Fibroblast of skin of right quadriceps (primary cell): ENCODE measurements around the gene FAM20B.
"Not testable (repeated sequence)": the region's sequence is repeated elsewhere in the genome, so short reads cannot be mapped to it uniquely, and the experiment has no call there.

Experiments
- DNase-seq: peaks from one replicate; pipeline ENCODE4 v3.0.0-alpha.2; 2013

FAM20B gene

DNA sequence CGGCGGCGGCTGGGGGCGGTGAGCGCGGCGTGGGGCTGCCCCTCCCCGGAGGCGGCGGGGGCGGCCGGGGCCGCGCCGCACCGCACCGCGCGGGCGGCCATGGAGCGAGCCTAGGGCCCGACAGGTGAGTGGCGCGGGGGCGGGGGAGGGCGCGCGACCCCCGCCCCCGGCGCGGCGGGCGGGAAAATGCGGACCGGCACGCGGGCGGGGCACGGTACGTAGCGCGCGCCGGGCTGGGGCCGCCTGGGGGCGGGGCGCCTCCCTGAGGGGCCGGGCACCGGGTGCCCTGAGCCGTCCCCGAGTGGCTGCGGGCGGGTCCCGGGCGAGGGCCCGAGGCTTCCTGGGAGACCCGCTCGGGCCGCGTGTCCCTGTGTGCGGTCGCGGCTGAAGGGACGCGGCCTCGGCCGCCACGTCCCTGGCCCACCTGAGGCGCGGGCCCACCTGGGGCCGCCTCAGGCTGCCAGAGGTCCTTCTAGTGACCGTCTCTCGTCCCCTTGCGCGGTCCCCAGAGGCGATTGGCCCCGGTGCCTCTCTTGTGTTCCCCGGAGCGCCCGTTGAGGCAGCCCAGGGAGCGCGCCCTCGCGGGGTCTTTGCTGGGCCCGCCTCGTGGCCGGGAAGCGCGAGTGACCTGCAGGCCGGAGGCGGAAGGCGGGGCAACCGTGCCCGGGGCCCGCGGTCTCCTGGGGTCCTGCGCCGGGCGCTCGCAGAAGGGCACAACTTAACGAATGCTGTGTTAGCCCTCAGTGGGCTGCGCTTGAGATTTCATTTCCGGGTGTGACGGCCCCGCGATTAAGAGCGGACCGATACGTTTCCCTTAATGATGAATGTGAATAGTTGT lies 500 bp downstream of the FAM20B start:
- DNase-seq = no peak

GRCh38 chr1:179026813-179027669 lies 1.3 kb downstream of the FAM20B start:
- DNase-seq = no peak

DNA sequence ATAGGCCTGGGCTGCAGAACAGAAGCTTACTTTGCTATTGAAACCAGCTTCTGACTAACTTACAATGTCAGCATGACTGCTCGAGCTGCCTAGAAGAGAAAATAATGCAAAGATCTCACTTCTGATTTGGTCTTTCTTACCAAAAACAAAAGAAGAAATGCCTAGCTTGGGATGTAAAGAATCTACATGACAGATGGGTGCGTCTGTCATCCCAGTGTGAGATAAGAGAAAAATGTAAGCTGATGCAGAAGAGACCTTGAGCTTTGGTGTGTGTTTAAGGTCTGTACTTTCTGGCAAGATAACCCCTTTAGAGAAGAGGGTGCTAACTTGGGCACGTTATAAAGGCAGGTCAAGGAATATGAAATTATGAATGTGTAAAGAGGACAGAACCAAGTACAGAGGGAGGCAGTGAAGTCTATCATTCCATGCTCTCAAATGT lies 3.6 kb downstream of the FAM20B start:
- DNase-seq = no peak

DNA sequence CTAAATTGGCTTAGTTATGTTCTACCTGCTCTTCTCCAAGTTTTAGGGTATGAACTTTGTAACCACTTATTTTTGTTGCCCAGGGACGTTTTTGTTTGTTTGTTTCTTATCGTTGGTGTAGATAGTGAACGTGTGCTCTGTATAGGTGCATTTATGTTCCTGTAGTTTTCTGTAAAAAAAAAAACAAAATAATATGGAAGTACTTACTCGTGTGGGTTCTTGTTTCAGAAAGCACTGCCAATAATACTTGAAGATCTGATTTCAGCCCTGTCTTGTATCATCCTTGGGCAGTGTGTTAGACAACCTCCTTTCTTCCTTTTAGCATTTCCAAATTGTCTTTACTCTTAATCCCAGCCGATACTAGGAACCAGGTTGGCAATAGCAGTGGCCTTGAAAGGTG lies 4.4 kb downstream of the FAM20B start:
- no peak for DNase-seq

- DNase-seq = no peak
Measured at GRCh38 chr1:179030683-179031082, 5.0 kb downstream of the FAM20B start.

DNA sequence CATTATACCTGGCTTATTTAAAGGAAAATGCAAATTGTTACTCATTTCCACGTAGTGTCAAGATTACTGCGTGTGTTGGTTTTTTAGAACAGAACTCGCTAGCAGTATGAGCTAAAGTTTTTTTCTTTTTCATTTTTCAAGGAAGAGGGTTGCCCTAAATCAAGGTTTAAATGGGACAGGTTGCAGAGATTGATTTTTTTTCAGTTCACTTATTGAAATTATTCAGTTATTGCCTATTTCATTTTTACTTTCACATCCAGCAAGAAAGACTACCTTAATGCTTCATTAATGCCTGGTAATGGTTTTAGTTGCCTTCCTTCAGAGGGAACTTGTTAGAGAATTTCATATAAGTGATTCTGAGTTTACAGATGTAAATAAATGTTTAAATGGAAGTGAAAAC lies 5.6 kb downstream of the FAM20B start:
- DNase-seq = no peak

DNA sequence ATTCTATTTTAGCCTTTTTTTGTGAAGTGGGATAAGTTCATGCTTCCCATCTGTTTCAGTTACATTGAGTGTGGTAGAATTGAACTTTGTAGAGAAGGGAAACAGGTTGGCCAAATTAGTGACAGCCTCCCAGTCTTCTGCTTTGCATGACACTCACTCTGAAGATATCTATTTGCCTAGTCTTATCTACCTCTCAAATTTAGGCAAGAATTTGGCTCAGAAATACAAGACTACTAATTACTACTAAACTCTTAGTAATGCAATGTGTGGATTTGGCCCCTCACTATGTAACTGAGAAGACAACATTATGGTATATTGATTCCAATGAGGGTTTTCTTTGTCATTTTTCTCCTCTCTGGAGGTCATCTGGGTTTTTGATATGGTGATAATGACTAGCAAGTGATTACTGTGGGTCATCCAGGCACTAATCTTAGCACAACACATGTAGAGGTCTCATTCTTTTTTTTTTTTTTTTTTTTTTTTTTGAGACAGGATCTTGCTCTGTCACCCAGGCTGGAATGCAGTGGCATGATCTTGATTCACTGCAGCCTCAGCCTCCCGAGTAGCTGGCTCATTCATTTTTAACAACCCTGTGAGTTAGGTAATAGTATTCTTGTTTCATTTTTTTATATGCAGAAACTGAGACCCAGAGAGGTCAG lies 6.3 kb downstream of the FAM20B start:
- DNase-seq = peak; percentile 53

DNA sequence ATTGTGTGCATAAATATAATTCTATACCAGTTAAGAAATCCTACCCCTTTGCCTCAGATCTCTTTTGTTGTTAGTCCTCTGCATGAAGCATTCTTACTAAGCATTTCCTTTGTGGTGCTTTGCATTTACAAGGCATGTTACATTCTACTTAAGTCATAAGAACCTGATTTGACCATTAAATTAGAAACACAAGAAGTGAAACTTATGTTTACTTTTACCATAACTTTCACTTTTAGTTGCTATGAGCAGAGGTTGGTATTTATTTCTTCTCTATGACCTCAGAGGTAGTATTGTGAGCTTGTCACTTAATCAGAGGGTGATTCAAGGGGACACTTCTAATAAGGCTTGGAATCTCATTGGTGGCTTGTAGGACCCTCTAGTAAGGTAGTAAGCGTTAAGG lies 9.0 kb downstream of the FAM20B start:
- peak; percentile 69 for DNase-seq

- DNase-seq = peak; percentile 61
Measured at GRCh38 chr1:179036844-179037465, 11.3 kb downstream of the FAM20B start.

GRCh38 chr1:179038528-179039281 lies 13.0 kb downstream of the FAM20B start:
- DNase-seq = no peak

- not testable (repeated sequence) for DNase-seq
Measured at GRCh38 chr1:179039502-179040174, 13.9 kb downstream of the FAM20B start.

GRCh38 chr1:179040175-179040551 lies 14.5 kb downstream of the FAM20B start:
- DNase-seq = not testable (repeated sequence)

DNA sequence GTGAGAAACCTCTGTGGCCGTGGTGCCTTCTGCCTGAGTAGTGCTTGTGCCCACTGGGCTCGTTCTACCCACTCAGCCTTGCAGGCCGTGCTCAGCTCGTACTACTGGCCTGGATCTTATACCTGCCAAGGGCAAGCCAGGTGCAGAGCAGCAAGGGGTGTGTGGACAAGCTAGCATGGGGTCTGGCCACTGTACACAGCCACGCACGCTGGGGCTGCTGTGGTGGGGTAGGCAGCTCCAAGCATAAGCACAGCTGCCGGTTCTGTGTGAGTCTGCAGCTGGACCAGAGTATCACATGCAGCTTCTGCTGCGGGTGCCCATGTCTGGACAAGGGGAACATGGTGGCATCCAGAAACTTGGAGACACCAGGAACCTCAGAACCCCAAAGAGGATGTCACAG lies 16.4 kb downstream of the FAM20B start:
- no peak for DNase-seq

GRCh38 chr1:179042700-179043099 lies 17.0 kb downstream of the FAM20B start:
- DNase-seq = no peak

GRCh38 chr1:179043266-179043665 lies 17.6 kb downstream of the FAM20B start:
- no peak for DNase-seq

GRCh38 chr1:179043907-179044306 lies 18.2 kb downstream of the FAM20B start:
- no peak for DNase-seq

- no peak for DNase-seq
Measured at GRCh38 chr1:179046808-179047635, 21.3 kb downstream of the FAM20B start.

DNA sequence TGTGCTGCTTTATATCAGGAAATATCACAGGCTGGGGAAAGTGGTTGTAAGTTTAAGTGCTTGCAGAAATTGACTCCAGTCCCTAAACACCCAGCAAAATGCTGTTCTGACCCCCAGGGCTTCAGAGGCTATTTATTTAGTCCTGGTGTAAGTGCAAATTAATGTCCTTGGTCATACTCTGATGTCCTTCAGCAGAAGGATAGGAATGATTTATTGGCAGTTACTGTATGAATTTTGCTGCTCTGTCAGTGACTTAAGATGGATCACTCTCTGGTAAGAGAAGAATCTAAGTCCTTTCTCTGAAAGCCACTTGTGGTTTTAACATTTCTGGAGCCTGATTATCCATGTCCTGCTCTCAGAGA lies 21.9 kb downstream of the FAM20B start:
- no peak for DNase-seq

DNA sequence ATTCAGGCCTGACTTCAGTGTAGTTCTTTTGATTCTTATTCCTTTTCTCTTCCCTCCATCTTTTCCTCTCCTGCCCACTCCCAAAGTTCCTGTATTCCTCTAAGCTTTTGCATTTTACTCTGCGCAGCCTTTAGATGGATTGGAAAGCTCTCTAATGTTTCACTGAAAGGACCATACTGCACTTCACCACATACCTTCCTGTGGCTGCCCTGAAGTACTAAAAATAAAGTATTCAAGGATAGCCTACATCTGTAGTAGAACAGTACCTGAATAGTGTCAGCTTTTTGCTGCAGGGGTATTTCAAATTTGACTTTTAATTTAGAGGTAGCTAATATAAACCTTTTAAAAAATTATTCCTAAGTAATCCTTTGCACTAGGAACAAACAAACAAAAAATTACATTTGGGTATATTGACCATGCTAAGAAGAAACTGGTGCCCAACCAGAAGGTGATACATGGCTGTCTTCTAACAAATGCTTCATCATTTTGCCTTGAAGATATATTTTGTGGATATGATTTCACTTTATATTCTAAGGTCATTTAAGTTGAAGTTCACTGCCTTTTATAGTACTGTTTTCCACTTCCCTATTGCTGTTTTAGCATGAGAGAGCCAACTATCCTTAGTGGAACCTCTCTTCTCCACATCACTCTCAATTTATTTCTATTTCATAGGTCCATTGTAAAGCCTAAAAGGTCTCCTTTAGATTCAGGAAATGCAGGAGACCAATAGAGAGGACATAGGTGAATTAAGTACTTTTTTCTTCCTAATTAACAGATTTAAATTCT lies 22.8 kb downstream of the FAM20B start:
- no peak for DNase-seq

DNA sequence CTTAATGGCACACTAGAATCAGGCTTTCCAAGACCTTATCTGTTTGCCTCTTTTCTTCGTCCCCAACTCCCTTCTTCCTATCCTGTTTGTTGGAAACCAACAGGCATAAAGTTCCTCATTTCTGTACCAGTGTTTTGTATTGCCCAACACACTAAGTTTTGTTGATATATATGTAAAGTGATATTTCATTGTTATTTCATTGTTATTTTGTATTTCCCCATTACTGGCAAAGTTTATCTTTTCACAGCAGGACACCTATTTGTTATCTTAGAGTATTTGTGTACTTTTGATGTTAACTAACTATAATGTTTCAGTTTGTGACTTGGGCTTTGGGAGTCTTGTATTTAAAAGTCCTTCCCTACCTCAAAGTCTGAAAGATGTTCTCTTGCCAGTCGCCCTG lies 27.1 kb downstream of the FAM20B start:
- DNase-seq = no peak
